SK-N-SH (cell line): ENCODE data around the gene AJUBA. TPM values are rescaled to one million over a fixed set of nuclear protein-coding genes. Genes with fewer than 3 reads are reported as not detected.
A peak's percentile ranks its signal among the peaks of the same experiment; 100 is the strongest.

Source experiments
- CTCF ChIA-PET: fragments of 300-600, 350-600 bp; formaldehyde crosslinking; extraction: SDS; loops from one replicate; lab custom pipeline; 2021; lab: Yijun Ruan, JAX
- POLR2A ChIA-PET: fragments of 350-600 bp; sonication (Branson Sonifier 250); formaldehyde crosslinking; extraction: SDS; loops from one replicate; lab custom pipeline; 2020; ENCODE audit warnings: antibody characterized with exemption, inconsistent platforms; lab: Yijun Ruan, JAX
- DNase-seq: peaks from one replicate; pipeline ENCODE4 v3.0.0; 2012
- H2AFZ ChIP-seq: fragments of 200-600 bp; sonication (generic); 2 replicates; pipeline ENCODE4 v1.8.1; 2016; ENCODE audit warnings: antibody characterized with exemption, mild to moderate bottlenecking, low read depth
- H3F3A ChIP-seq: fragments of 200-600 bp; sonication (generic); replicated peaks from 2 replicates; pipeline ENCODE3; 2016; ENCODE audit warnings: antibody characterized with exemption, mild to moderate bottlenecking; ENCODE audit not compliant: insufficient read depth
- H3K27ac ChIP-seq, 2 experiments: fragments of 200-500 bp in 1 of 2; fragments of 200-600 bp in 1 of 2; sonication (Bioruptor generic) in 1 of 2; sonication (generic), shearing (Covaris generic) in 1 of 2; 2 replicates each; pipeline versions ENCODE4 v1.5.1 to v1.6.1; 2014 to 2016; ENCODE audit warnings: low read depth in 2 of 2, inconsistent platforms in 1 of 2, low read length in 1 of 2, mild to moderate bottlenecking in 1 of 2, mixed read lengths in 1 of 2
- H3K27me3 ChIP-seq: fragments of 200-600 bp; sonication (generic), shearing (Covaris generic); 2 replicates; pipeline ENCODE4 v1.6.1; 2016; ENCODE audit warnings: mixed run types; ENCODE audit not compliant: insufficient read depth
- H3K36me3 ChIP-seq, 2 experiments: fragments of 200-500 bp in 1 of 2; fragments of 200-600 bp in 1 of 2; sonication (Bioruptor generic) in 1 of 2; sonication (generic) in 1 of 2; replicated peaks in 1 of 2; 2 replicates each; pipeline versions ENCODE3 to v1.5.1; 2014 to 2016; ENCODE audit warnings: low read length in 1 of 2, mild to moderate bottlenecking in 1 of 2; ENCODE audit not compliant: insufficient read depth in 2 of 2, control insufficient read depth in 1 of 2
- H3K4me1 ChIP-seq, 2 experiments: fragments of 200-500 bp in 1 of 2; fragments of 200-600 bp in 1 of 2; sonication (Bioruptor generic) in 1 of 2; sonication (generic), shearing (Covaris generic) in 1 of 2; 2 replicates each; pipeline versions ENCODE4 v1.5.1 to v1.6.1; 2014 to 2016; ENCODE audit warnings: low read depth in 1 of 2, low read length in 1 of 2, mixed run types in 1 of 2; ENCODE audit not compliant: insufficient read depth in 2 of 2, control insufficient read depth in 1 of 2
- H3K4me2 ChIP-seq: fragments of 200-600 bp; sonication (generic), shearing (Covaris generic); 2 replicates; pipeline ENCODE4 v1.6.1; 2017; ENCODE audit warnings: mixed run types
- H3K4me3 ChIP-seq, 2 experiments: fragments of 200-500 bp in 1 of 2; fragments of 200-600 bp in 1 of 2; sonication (Bioruptor generic) in 1 of 2; sonication (generic), shearing (Covaris generic) in 1 of 2; 2 replicates each; pipeline versions ENCODE4 v1.5.1 to v1.8.1; 2014 to 2016; ENCODE audit warnings: low read depth in 2 of 2, inconsistent platforms in 1 of 2, low read length in 1 of 2, mild to moderate bottlenecking in 1 of 2, mixed read lengths in 1 of 2, moderate library complexity in 1 of 2
- H3K79me2 ChIP-seq: fragments of 200-600 bp; sonication (generic); 2 replicates; pipeline ENCODE4 v1.8.1; 2017; ENCODE audit warnings: mild to moderate bottlenecking; ENCODE audit not compliant: insufficient read depth
- H3K9ac ChIP-seq: fragments of 200-600 bp; sonication (generic); 2 replicates; pipeline ENCODE4 v1.6.1; 2017; ENCODE audit warnings: mixed run types
- H3K9me2 ChIP-seq: fragments of 200-600 bp; sonication (generic); 2 replicates; pipeline ENCODE4 v1.6.1; 2017; ENCODE audit warnings: mixed run types
- H3K9me3 ChIP-seq: fragments of 200-600 bp; sonication (generic); 2 replicates; pipeline ENCODE4 v1.6.1; 2017; ENCODE audit warnings: mixed run types, mild to moderate bottlenecking, moderate library complexity
- H4K20me1 ChIP-seq: fragments of 200-600 bp; sonication (generic); 2 replicates; pipeline ENCODE4 v1.6.1; 2017; ENCODE audit warnings: mild to moderate bottlenecking, mixed run types; ENCODE audit not compliant: insufficient read depth
- EP300 ChIP-seq, 2 experiments: IDR thresholded peaks; 2 replicates each; pipeline versions ENCODE4 v1.4.0 to v1.6.1; 2012; ENCODE audit warnings: borderline replicate concordance in 1 of 2, low read depth in 1 of 2, low read length in 1 of 2
- FOXM1 ChIP-seq: IDR thresholded peaks from 2 replicates; pipeline ENCODE4 v1.4.0; 2012; ENCODE audit warnings: low read depth, mild to moderate bottlenecking
- GABPA ChIP-seq: IDR thresholded peaks from 2 replicates; pipeline ENCODE4 v1.4.0; 2012; ENCODE audit warnings: low read depth, mild to moderate bottlenecking
- GATA2 ChIP-seq: sonication (generic); formaldehyde crosslinking; IDR thresholded peaks from 2 replicates; pipeline ENCODE4 v1.5.0; 2020; ENCODE audit warnings: mild to moderate bottlenecking, missing genetic modification reagents
- MEF2A ChIP-seq: IDR thresholded peaks from 2 replicates; pipeline ENCODE4 v1.4.0; 2012; ENCODE audit warnings: low read depth, borderline replicate concordance
- PBX3 ChIP-seq: IDR thresholded peaks from 2 replicates; pipeline ENCODE4; 2012
- RCOR1 ChIP-seq: fragments of 150-350 bp; IDR thresholded peaks from 2 replicates; pipeline ENCODE4 v1.6.1; 2017; ENCODE audit warnings: antibody characterized with exemption, low read length
- REST ChIP-seq: IDR thresholded peaks from 2 replicates; pipeline ENCODE4 v1.6.1; 2012; ENCODE audit warnings: mild to moderate bottlenecking, low read depth, low read length, moderate library complexity
- RFX5 ChIP-seq: IDR thresholded peaks from 2 replicates; pipeline ENCODE4 v1.6.1; 2012; ENCODE audit warnings: mild to moderate bottlenecking, improper control_type of control experiment, low read length
- USF1 ChIP-seq: IDR thresholded peaks from 2 replicates; pipeline ENCODE4 v1.4.0; 2012; ENCODE audit warnings: low read depth, borderline replicate concordance
- YY1 ChIP-seq: IDR thresholded peaks from 2 replicates; pipeline ENCODE4 v1.4.0; 2012; ENCODE audit warnings: low read depth, mild to moderate bottlenecking
- WGBS: methylation state at CpG from one replicate; pipeline ENCODE4 v1.1.6; 2017; ENCODE audit warnings: low lambda C conversion rate; 5-methylcytosine and 5-hydroxymethylcytosine counted together
- polyA plus RNA-seq, 3 experiments: library from polyadenylated mRNA; depleted of rRNA; stranded (reverse); fragments of >200 nt; gene quantifications; 2 replicates each; pipeline ENCODE4 v1.2.3, GENCODE V29; 2012

The AJUBA gene
- polyA plus RNA-seq, 1 of the 3 experiments (the other 2 are of a cell fraction) = 24.4 TPM

- Histone ChIP-seq H4K20me1 (no peaks in the 10 kb centered on the region), H3K27ac (peak overlapping the region; percentile 54 to 90), H3K9me3 (no peaks in the 10 kb centered on the region), H3K79me2 (0 out of 2 replicates have a peak, but pooled peaks cover 3% of the 10 kb centered on the region), H3K9ac (peak overlapping the region; percentile 69), H3K36me3 (no peaks in the 10 kb centered on the region), H3K27me3 (no peaks in the 10 kb centered on the region), H2AFZ (peak overlapping the region; percentile 96), H3K4me3 (peak overlapping the region; percentile 50 to 61), H3F3A (peaks cover 34% of the 10 kb centered on the region), H3K4me1 (peaks cover 18 to 22% of the 10 kb centered on the region in 2 experiments), H3K4me2 (peak overlapping the region; percentile 65), H3K9me2 (no peaks in the 10 kb centered on the region)
- WGBS = 21% methylated on average over 8 of the region's 8 CpGs
- no peak for DNase-seq
- POLR2A ChIA-PET = no interaction called here
- CTCF ChIA-PET = interaction anchor here (1.8 to 4.1 kb wide), 5 partner anchors 14 to 59 kb away, joined by 3 to 61 read pairs (median 21); partner anchors contain the start of gene CDH24
- no peak for TF ChIP-seq MEF2A
- TF ChIP-seq EP300 (IDR thresholded peaks at IDR 0.05; ENCODE audit: borderline replicate concordance in 1 of 2, low read depth in 1 of 2, low read length in 1 of 2) = no peak
- TF ChIP-seq RCOR1 = no peak
- TF ChIP-seq USF1 = no peak
- TF ChIP-seq RFX5 = no peak
- no peak for TF ChIP-seq FOXM1
- TF ChIP-seq PBX3 = no peak
- no peak for TF ChIP-seq YY1
These were observed 27.2 kb upstream of the AJUBA start for GRCh38 chr14:23009483-23009938.

DNA sequence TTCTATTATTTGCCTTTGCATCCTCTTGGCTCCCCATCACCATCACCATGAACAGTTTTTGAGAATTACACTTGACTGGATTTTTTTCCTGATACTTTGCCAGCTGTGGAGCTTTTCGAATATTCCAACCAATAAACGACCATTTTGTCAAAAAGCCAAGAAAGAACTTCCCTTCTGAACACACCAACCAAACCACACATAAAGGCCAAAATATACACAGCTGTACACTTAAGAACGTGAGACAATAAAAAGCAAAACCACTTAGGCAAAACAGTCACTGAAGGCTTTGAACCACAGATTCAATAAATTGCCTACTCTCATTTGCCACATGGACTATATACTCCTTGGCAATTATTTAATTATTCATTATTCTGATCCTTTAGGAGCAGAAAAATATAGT is 26.5 kb upstream of the AJUBA start:
- H3K27me3 ChIP-seq = no peaks in the 10 kb centered on the region
- no peaks in the 10 kb centered on the region for H3K9me2 ChIP-seq
- ChIA-PET POLR2A (no interaction called here), CTCF (interaction anchor here (1.0 to 4.1 kb wide), 8 partner anchors 13 to 79 kb away, joined by 3 to 61 read pairs (median 11); partner anchors contain the start of gene CDH24)
- 0 out of 2 replicates have a peak overlapping the region, but pooled peaks have one; percentile 2 for H2AFZ ChIP-seq
- H4K20me1 ChIP-seq = no peaks in the 10 kb centered on the region
- peaks cover 18 to 22% of the 10 kb centered on the region in 2 experiments for H3K4me1 ChIP-seq
- peak overlapping the region in 1 of 2 experiments; percentile 7; a peak in 1 of 4 replicates for H3K27ac ChIP-seq
- H3K9ac ChIP-seq = no peak overlapping the region
- peaks cover 34% of the 10 kb centered on the region for H3F3A ChIP-seq
- H3K36me3 ChIP-seq = no peaks in the 10 kb centered on the region
- no peak for DNase-seq
- 0 out of 2 replicates have a peak, but pooled peaks cover 3% of the 10 kb centered on the region for H3K79me2 ChIP-seq
- H3K9me3 ChIP-seq = no peaks in the 10 kb centered on the region
- no peak overlapping the region for H3K4me3 ChIP-seq
- no peak for TF ChIP-seq GATA2
- TF ChIP-seq GABPA = no peak
- TF ChIP-seq MEF2A = no peak
- TF ChIP-seq REST = no peak
- H3K4me2 ChIP-seq = 0 out of 2 replicates have a peak overlapping the region, but pooled peaks have one; percentile 65
- 77% methylated on average over 3 of the region's 3 CpGs for WGBS
